Left ventricle myocardium inferior (tissue), 1 donor: ENCODE data around the gene HERPUD2. TPM values are rescaled to one million over a fixed set of nuclear protein-coding genes. Genes with fewer than 3 reads are reported as not detected.
"Not testable (repeated sequence)": the region's sequence is repeated elsewhere in the genome, so short reads cannot be mapped to it uniquely, and the experiment has no call there.

ENCODE experiments used
- DNase-seq: peaks from one replicate; pipeline ENCODE4 v3.0.0-alpha.2; 2020
- H3K27ac ChIP-seq: fragments of 200-600 bp; replicated peaks from 2 replicates; pipeline ENCODE4 v1.8.0; 2021
- H3K27me3 ChIP-seq: fragments of 200-600 bp; 2 replicates; pipeline ENCODE4 v1.8.0; 2021; ENCODE audit warnings: low read depth
- H3K36me3 ChIP-seq: fragments of 200-600 bp; 2 replicates; pipeline ENCODE4 v1.8.0; 2021
- H3K4me1 ChIP-seq: fragments of 200-600 bp; 2 replicates; pipeline ENCODE4 v1.8.0; 2021
- H3K4me3 ChIP-seq: fragments of 200-600 bp; 2 replicates; pipeline ENCODE4 v1.8.0; 2021; ENCODE audit warnings: mild to moderate bottlenecking, moderate library complexity
- H3K9me3 ChIP-seq: fragments of 200-600 bp; replicated peaks from 2 replicates; pipeline ENCODE4 v1.8.0; 2021
- intact Hi-C: fragments of 100-400 bp; cut with micrococcal nuclease; formaldehyde crosslinking; loops from one replicate; pipeline ENCODE4 v1.11.0; 2022
- total RNA-seq: library from RNA; stranded (reverse); fragmentation: NEBNext Ultra II Directional; extraction: Animal tissue kit (Norgen Biotek cat#: 25700); gene quantifications from one replicate; pipeline ENCODE4 v1.2.1, GENCODE V29; 2021
- TF ChIP-seq, protein P1 (sequence below): fragments of 200-600 bp; IDR thresholded peaks from 2 replicates; pipeline ENCODE4 v1.8.0; 2021; ENCODE audit warnings: antibody characterized with exemption, mild to moderate bottlenecking, borderline replicate concordance
- donor health status: DM: no; HTN: yes; CAD: no; lungs with severe emphysema.

Gene HERPUD2
- total RNA-seq, 1 donor from 2014 or later: 13.6 TPM

DNA sequence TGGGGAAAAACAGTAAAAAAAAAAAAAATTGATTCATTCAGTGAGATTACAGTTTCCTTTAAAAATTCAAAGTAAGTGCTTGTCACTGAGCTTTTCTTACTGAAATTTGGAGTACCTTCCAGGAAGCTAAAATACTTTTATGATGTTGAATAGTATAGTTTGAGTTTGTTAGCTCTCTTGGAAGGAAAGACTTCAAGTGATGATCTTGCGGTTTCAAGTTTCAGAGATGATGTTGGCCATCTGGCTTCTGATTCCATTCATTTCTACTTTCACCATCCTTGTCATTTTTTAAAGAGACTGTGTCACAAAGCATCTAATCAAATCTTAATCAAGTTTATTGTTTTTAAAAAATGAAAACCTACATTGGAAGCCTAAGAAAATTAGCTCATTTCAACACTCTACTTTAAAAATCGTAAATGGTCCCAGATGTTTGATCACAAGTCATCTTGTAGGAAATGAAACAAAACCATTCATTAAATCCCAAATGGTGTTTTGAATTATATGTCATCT, 4.9 kb upstream of the HERPUD2 start:
- Histone ChIP-seq H3K36me3 (no peaks in the 10 kb centered on the region), H3K9me3 (no peaks in the 10 kb centered on the region), H3K4me3 (no peak overlapping the region), H3K27ac (no peak overlapping the region), H3K4me1 (peaks cover 15% of the 10 kb centered on the region), H3K27me3 (no peaks in the 10 kb centered on the region)
- no peak for DNase-seq
- intact Hi-C loops: no loop called here
- TF ChIP-seq, protein P1, sequence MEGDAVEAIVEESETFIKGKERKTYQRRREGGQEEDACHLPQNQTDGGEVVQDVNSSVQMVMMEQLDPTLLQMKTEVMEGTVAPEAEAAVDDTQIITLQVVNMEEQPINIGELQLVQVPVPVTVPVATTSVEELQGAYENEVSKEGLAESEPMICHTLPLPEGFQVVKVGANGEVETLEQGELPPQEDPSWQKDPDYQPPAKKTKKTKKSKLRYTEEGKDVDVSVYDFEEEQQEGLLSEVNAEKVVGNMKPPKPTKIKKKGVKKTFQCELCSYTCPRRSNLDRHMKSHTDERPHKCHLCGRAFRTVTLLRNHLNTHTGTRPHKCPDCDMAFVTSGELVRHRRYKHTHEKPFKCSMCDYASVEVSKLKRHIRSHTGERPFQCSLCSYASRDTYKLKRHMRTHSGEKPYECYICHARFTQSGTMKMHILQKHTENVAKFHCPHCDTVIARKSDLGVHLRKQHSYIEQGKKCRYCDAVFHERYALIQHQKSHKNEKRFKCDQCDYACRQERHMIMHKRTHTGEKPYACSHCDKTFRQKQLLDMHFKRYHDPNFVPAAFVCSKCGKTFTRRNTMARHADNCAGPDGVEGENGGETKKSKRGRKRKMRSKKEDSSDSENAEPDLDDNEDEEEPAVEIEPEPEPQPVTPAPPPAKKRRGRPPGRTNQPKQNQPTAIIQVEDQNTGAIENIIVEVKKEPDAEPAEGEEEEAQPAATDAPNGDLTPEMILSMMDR: no peak

DNA sequence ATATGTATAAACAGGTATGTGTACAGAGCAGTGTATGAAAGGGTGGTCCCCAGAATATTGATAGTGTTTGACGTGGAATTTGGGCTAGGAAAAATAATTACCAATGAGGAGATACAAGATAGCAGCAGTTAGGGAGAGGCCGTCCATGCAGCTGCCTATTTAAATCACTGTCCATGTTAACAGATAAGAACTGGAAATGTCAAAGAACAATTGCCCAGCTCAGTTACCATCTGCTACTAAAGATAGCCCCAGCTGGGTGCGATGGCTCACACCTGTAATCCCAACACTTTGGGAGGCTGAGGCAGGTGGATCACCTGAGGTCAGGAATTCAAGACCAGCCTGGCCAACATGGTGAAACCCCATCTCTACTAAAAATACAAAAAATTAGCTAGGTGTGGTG, 3.4 kb upstream of the HERPUD2 start:
- H3K36me3 ChIP-seq, intact Hi-C loops, H3K9me3 ChIP-seq, H3K27ac ChIP-seq, H3K4me3 ChIP-seq, DNase-seq, H3K27me3 ChIP-seq: not testable (repeated sequence)
- peaks cover 29% of the 10 kb centered on the region for H3K4me1 ChIP-seq

DNA sequence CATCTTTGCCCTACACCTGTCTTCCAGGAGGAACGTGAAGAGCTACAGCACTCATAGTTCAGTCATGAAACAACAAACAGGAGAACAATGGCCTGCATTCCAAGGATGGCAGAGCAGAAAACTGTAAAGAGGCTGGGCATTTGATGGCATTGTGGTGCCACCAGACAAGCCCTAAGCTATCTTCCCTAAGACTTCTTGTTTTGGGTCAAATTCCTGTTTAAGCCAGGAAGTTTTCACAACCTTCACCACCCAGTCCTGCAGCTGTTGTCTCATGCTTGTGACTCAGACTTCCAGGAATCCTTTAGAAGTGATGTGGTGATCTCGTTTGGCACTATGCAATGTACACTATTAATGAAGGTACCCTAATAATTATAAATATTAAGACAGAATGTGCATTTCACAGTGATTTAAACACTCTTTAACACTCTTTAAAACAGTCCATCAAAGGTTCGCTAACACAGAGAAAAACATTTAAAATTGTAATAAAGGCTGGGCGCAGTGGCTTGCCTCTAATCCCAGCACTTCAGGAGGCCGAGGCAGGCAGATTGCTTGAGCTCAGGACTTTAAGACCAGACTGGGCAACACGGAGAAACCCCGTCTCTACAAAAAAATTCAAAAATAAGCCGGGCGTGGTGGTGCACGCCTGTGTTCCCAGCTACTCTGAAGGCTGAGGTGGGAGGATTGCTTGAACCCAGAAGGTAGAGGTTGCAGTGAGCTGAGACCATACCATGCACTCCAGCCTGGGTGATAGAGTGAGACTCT, 2.7 kb upstream of the HERPUD2 start:
- intact Hi-C loops: no loop called here

DNA sequence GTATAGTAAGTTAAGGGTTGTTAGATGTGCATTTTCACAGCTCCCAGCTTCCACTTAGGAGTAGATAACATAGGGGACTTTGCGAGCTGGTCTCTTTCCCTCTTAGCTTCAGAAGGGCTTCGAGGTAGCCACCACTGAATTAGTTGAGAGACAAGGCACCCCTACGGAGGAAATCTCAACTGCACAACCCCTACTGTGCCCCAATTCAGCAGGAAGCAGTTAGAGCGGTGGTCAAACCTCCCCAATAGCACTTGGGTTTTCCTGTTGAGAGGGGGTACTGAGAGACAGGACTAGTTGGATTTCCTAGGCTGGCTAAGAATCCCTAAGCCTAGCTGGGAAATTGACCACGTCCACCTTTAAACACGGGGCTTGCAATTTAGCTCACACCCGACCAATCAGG, 1.1 kb upstream of the HERPUD2 start:
- Histone ChIP-seq H3K36me3 (no peaks in the 10 kb centered on the region), H3K4me1 (peaks cover 53% of the 10 kb centered on the region), H3K4me3 (peak overlapping the region; percentile 92), H3K27ac (no peak overlapping the region), H3K9me3 (no peaks in the 10 kb centered on the region), H3K27me3 (no peaks in the 10 kb centered on the region)
- TF ChIP-seq, protein P1: no peak
- intact Hi-C loops: no loop called here
- DNase-seq: no peak

More for the DNA sequence above, 2.7 kb upstream of the HERPUD2 start:
- TF ChIP-seq, protein P1: no peak
- Histone ChIP-seq H3K36me3 (no peaks in the 10 kb centered on the region), H3K27me3 (no peaks in the 10 kb centered on the region), H3K4me1 (peaks cover 37% of the 10 kb centered on the region), H3K9me3 (no peaks in the 10 kb centered on the region), H3K4me3 (no peak overlapping the region), H3K27ac (no peak overlapping the region)
- no peak for DNase-seq

DNA sequence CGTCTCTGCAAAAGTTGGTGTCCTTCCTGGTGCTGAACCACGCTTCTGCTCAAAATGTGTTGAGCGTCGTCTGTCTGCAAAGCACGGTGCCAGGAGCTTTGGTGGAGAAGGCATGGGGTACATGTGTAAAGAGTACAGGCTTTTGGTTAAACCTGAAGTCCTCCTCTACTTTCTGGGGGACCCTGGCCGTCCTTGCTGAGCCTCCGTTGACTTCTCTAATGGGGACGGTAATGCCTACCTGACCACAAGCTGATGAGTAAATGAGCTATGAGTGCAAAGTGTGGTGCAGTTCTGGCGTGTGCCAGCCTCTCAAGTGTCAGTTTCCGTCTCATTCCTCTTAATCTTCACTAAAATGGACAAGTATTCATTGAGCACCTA, 527 bp upstream of the HERPUD2 start:
- H3K4me3 ChIP-seq: peak overlapping the region; percentile 92
- TF ChIP-seq, protein P1: no peak
- H3K4me1 ChIP-seq: peaks cover 58% of the 10 kb centered on the region
- no peaks in the 10 kb centered on the region for H3K9me3 ChIP-seq
- no peak for DNase-seq
- no peaks in the 10 kb centered on the region for H3K36me3 ChIP-seq
- no peaks in the 10 kb centered on the region for H3K27me3 ChIP-seq
- peak overlapping the region; percentile 97 for H3K27ac ChIP-seq
- intact Hi-C loops: no loop called here

DNA sequence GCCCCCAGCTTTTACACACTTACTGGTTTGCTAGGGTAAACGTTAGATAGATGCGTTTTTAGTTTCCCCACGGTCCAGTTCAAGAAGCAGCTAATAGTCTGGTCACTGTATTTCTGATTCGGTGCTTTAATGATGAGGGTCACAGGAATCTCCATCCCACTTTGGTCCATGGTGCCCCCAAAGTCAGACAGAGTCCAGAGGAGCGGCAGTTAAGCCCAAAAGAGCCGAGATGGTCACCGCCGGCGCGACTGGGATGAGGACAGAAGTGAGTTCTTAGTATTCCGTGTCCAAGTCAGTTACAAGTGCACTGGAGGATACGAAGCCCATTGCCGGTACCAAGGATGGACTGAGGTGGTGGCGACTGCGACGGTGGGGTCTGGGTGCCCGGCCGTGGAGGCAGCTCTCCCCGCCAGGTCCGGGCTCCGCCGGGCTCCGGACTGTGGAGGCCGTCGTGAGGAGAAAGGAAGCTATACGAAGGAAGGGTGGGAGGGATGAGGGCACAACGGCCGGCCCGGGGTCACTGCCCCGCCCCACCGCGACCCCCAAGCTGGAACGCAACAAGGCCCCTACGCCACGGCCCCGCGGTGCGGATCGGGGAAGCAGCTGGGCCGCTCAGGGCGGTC, 663 bp downstream of the HERPUD2 start:
- H3K4me1 ChIP-seq: peaks cover 70% of the 10 kb centered on the region
- H3K9me3 ChIP-seq: no peaks in the 10 kb centered on the region
- H3K27me3 ChIP-seq: no peaks in the 10 kb centered on the region
- TF ChIP-seq, protein P1: no peak
- intact Hi-C loops: no loop called here
- peak overlapping the region; percentile 97 for H3K27ac ChIP-seq
- H3K4me3 ChIP-seq: peak overlapping the region; percentile 92
- H3K36me3 ChIP-seq: no peaks in the 10 kb centered on the region
- DNase-seq: no peak
